ENCODE data around the gene PRDX6.
"Not testable (repeated sequence)": the region's sequence is repeated elsewhere in the genome, so short reads cannot be mapped to it uniquely, and the experiment has no call there.

Gene PRDX6

GRCh38 chr1:173491508-173491907 lies 14.4 kb downstream of the PRDX6 start:
- H4K20me1 ChIP-seq (ENCODE audit: low read depth, low read length): no peaks in the 10 kb centered on the region
- H3K27ac ChIP-seq (ENCODE audit: low read depth, low read length): no peak overlapping the region
- H3K4me2 ChIP-seq (ENCODE audit: low read depth, low read length, poor library complexity, severe bottlenecking): no peak overlapping the region
- H3K36me3 ChIP-seq (ENCODE audit: low read length): peaks cover 14% of the 10 kb centered on the region
- no peaks in the 10 kb centered on the region for H3K9me2 ChIP-seq (replicated peaks; ENCODE audit: insufficient read depth, low read length)
- H3K27me3 ChIP-seq (ENCODE audit: low read length): no peaks in the 10 kb centered on the region
- H3K9me3 ChIP-seq (ENCODE audit: insufficient read depth, low read length): no peaks in the 10 kb centered on the region
- H3K79me2 ChIP-seq (ENCODE audit: insufficient read depth, low read length): no peaks in the 10 kb centered on the region
- no peak overlapping the region for H3K4me3 ChIP-seq (ENCODE audit: insufficient read depth, low read length, poor library complexity, severe bottlenecking)
- no peak overlapping the region for H3K9ac ChIP-seq (ENCODE audit: low read length)
- no peak overlapping the region for H2AFZ ChIP-seq (ENCODE audit: low read depth, low read length, severe bottlenecking)
- TF ChIP-seq CTCF (IDR thresholded peaks at IDR 0.05; ENCODE audit: insufficient read depth, low read length, poor library complexity, severe bottlenecking): no peak
- no peak for TF ChIP-seq EZH2phosphoT487 (conservative IDR thresholded peaks at IDR 0.05; ENCODE audit: low read length)
- H3F3A ChIP-seq (ENCODE audit: insufficient read depth): no peaks in the 10 kb centered on the region

- H3K27ac ChIP-seq (ENCODE audit: low read depth, low read length); H3K4me3 ChIP-seq (ENCODE audit: insufficient read depth, low read length, poor library complexity, severe bottlenecking); H3K9ac ChIP-seq (ENCODE audit: low read length); H3K9me3 ChIP-seq (ENCODE audit: insufficient read depth, low read length); H4K20me1 ChIP-seq (ENCODE audit: low read depth, low read length); H3K9me2 ChIP-seq (replicated peaks; ENCODE audit: insufficient read depth, low read length); H3K4me2 ChIP-seq (ENCODE audit: low read depth, low read length, poor library complexity, severe bottlenecking); H3K79me2 ChIP-seq (ENCODE audit: insufficient read depth, low read length); H3F3A ChIP-seq (ENCODE audit: insufficient read depth); H3K36me3 ChIP-seq (ENCODE audit: low read length); H3K27me3 ChIP-seq (ENCODE audit: low read length); H2AFZ ChIP-seq (ENCODE audit: low read depth, low read length, severe bottlenecking): not testable (repeated sequence)
Observed at GRCh38 chr1:173493125-173493524, 16.0 kb downstream of the PRDX6 start.

GRCh38 chr1:173495609-173496267 lies 18.6 kb downstream of the PRDX6 start:
- TF ChIP-seq EZH2phosphoT487 (conservative IDR thresholded peaks at IDR 0.05; ENCODE audit: low read length) (no peak), CTCF (IDR thresholded peaks at IDR 0.05; ENCODE audit: insufficient read depth, low read length, poor library complexity, severe bottlenecking) (no peak)
- Histone ChIP-seq H3K9me3 (ENCODE audit: insufficient read depth, low read length) (peaks cover 9% of the 10 kb centered on the region; the same call in 1 of the 2 replicates), H3K36me3 (ENCODE audit: low read length) (no peaks in the 10 kb centered on the region), H3K9ac (ENCODE audit: low read length) (no peak overlapping the region), H3F3A (ENCODE audit: insufficient read depth) (no peaks in the 10 kb centered on the region), H3K4me2 (ENCODE audit: low read depth, low read length, poor library complexity, severe bottlenecking) (no peak overlapping the region), H3K4me3 (ENCODE audit: insufficient read depth, low read length, poor library complexity, severe bottlenecking) (no peak overlapping the region), H3K27ac (ENCODE audit: low read depth, low read length) (no peak overlapping the region), H2AFZ (ENCODE audit: low read depth, low read length, severe bottlenecking) (no peak overlapping the region), H3K27me3 (ENCODE audit: low read length) (no peaks in the 10 kb centered on the region), H3K79me2 (ENCODE audit: insufficient read depth, low read length) (no peaks in the 10 kb centered on the region), H4K20me1 (ENCODE audit: low read depth, low read length) (no peaks in the 10 kb centered on the region), H3K9me2 (replicated peaks; ENCODE audit: insufficient read depth, low read length) (no peaks in the 10 kb centered on the region)

GRCh38 chr1:173496757-173497320 lies 19.7 kb downstream of the PRDX6 start:
- TF ChIP-seq EZH2phosphoT487 (conservative IDR thresholded peaks at IDR 0.05; ENCODE audit: low read length) (no peak), CTCF (IDR thresholded peaks at IDR 0.05; ENCODE audit: insufficient read depth, low read length, poor library complexity, severe bottlenecking) (no peak)
- no peak overlapping the region for H3K4me3 ChIP-seq (ENCODE audit: insufficient read depth, low read length, poor library complexity, severe bottlenecking)
- no peak overlapping the region for H3K9ac ChIP-seq (ENCODE audit: low read length)
- H3K4me2 ChIP-seq (ENCODE audit: low read depth, low read length, poor library complexity, severe bottlenecking): no peak overlapping the region
- no peak overlapping the region for H2AFZ ChIP-seq (ENCODE audit: low read depth, low read length, severe bottlenecking)
- H3K79me2 ChIP-seq (ENCODE audit: insufficient read depth, low read length): no peaks in the 10 kb centered on the region
- H3K36me3 ChIP-seq (ENCODE audit: low read length): no peaks in the 10 kb centered on the region
- no peak overlapping the region for H3K27ac ChIP-seq (ENCODE audit: low read depth, low read length)
- no peaks in the 10 kb centered on the region for H3K27me3 ChIP-seq (ENCODE audit: low read length)
- peaks cover 9% of the 10 kb centered on the region; the same call in 1 of the 2 replicates for H3K9me3 ChIP-seq (ENCODE audit: insufficient read depth, low read length)
- H3F3A ChIP-seq (ENCODE audit: insufficient read depth): no peaks in the 10 kb centered on the region
- no peaks in the 10 kb centered on the region for H4K20me1 ChIP-seq (ENCODE audit: low read depth, low read length)
- no peaks in the 10 kb centered on the region for H3K9me2 ChIP-seq (replicated peaks; ENCODE audit: insufficient read depth, low read length)
